H54 (cell line): Measurements from ENCODE around the gene SNRPD2.

ENCODE experiments used
- DNase-seq: peaks from one replicate; pipeline ENCODE4 v3.0.0; 2011; ENCODE audit warnings: low spot score, mixed read lengths; ENCODE audit not compliant: insufficient read length
- FAIRE-seq: peaks from 3 replicates; lab custom pipeline; 2011; peaks lifted over from hg19 to GRCh38; lab: Jason Lieb, UNC
- POLR2A ChIP-seq: IDR thresholded peaks from 2 replicates; pipeline ENCODE4 v1.6.1; 2011; ENCODE audit warnings: low read depth, mild to moderate bottlenecking, low read length

Gene SNRPD2

GRCh38 chr19:45638930-45639729 is 52.6 kb downstream of the SNRPD2 start, which contains the start of gene EML2:
Gene EML2, minus strand, starts transcription at chr19:45639397. Its CDS starts 21 bp downstream, at chr19:45639376.
- DNase-seq (no peak), FAIRE-seq (no peak)
- TF ChIP-seq POLR2A: no peak

DNA sequence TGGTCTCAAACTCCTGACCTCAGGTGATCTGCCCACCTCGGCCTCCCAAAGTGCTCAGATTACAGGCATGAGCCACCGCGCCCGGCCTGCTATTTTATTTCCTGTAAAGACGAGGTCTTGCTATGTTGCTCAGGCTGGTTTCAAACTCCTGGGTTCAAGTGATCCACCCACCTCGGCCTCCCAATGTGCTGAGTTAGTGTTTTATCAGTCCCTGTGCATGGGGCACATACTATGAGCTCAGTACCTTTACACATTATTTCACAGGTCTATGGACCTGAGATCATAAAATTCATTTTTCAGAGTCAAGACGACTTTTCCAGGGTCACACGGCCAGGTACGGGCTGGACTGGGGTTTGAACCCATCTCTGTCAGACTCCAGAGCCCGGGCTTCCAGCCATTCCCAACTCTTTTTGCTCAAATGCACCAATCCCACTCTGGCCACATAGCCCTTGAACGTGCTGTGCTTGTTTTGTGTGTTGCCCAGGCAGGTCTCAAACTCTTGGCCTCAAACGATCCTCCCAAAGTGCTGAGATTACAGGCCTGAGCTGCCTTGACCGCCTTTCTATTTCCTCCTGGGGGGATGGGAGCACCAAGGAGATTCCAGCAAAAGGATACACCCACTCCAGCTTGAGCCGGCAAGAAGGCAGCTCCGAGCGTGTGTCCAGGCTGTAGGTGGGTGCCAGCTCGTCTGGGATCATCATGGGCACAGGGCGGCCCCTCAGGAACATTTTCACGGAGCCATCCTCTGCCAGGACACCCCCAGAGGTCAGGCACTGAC is 53.7 kb downstream of the SNRPD2 start:
- FAIRE-seq: no peak
- no peak for DNase-seq
- no peak for TF ChIP-seq POLR2A
